OCI-M2 (cell line): ENCODE data around the gene FGA.

Source experiments
- DNase-seq: peaks from one replicate; lab custom pipeline; 2025; ENCODE audit not compliant: unreplicated experiment; lab: John Stamatoyannopoulos, UW

FGA gene

GRCh38 chr4:154590329-154591006, at the start of gene FGA:
Gene FGA (minus strand): TSS chr4:154590742. CDS start chr4:154590687, 55 bp downstream.
- DNase-seq: no peak

- no peak for DNase-seq
These were observed 43.5 kb upstream of the FGA start for GRCh38 chr4:154634058-154634457.

- no peak for DNase-seq
These were observed 41.3 kb upstream of the FGA start for GRCh38 chr4:154631828-154632227.

- no peak for DNase-seq
These were observed 39.8 kb upstream of the FGA start for GRCh38 chr4:154630324-154630723.

GRCh38 chr4:154626793-154627484, 36.4 kb upstream of the FGA start:
- no peak for DNase-seq

GRCh38 chr4:154625971-154626370, 35.4 kb upstream of the FGA start:
- DNase-seq: no peak

- DNase-seq: no peak
These were observed 33.5 kb upstream of the FGA start for GRCh38 chr4:154623995-154624394.

- no peak for DNase-seq
These were observed 32.9 kb upstream of the FGA start for GRCh38 chr4:154623436-154623835.

- no peak for DNase-seq
These were observed 32.1 kb upstream of the FGA start for GRCh38 chr4:154622598-154622997.

GRCh38 chr4:154620111-154620510, 29.6 kb upstream of the FGA start:
- DNase-seq: no peak

GRCh38 chr4:154618708-154619315, 28.3 kb upstream of the FGA start:
- no peak for DNase-seq

- no peak for DNase-seq
These were observed 27.3 kb upstream of the FGA start for GRCh38 chr4:154617820-154618317.

GRCh38 chr4:154616731-154617130, 26.2 kb upstream of the FGA start:
- no peak for DNase-seq

- no peak for DNase-seq
These were observed 25.7 kb upstream of the FGA start for GRCh38 chr4:154616287-154616686.

GRCh38 chr4:154615211-154615610, 24.7 kb upstream of the FGA start:
- DNase-seq: no peak

- no peak for DNase-seq
These were observed 23.8 kb upstream of the FGA start for GRCh38 chr4:154614306-154614705.

GRCh38 chr4:154612472-154613414, 22.2 kb upstream of the FGA start, which contains the start of gene FGG:
Gene FGG (minus strand): TSS chr4:154612656. CDS start chr4:154612609, 47 bp downstream.
- no peak for DNase-seq

GRCh38 chr4:154611833-154612232, 21.3 kb upstream of the FGA start:
- DNase-seq: no peak

GRCh38 chr4:154610582-154610981, 20.0 kb upstream of the FGA start:
- no peak for DNase-seq

GRCh38 chr4:154609532-154609931, 19.0 kb upstream of the FGA start:
- DNase-seq: no peak
